Glutamatergic neuron (in vitro differentiated cells): Measurements from ENCODE around the gene IMMT. TPM values are rescaled to one million over a fixed set of nuclear protein-coding genes. Genes with fewer than 3 reads are reported as not detected.

Experiments used
- DNase-seq: peaks from one replicate; pipeline ENCODE4 v3.0.0; 2022
- H3K27ac Mint-ChIP-seq: one replicate; pipeline ENCODE4 v1.8.0; 2020; ENCODE audit warnings: mild to moderate bottlenecking, mixed read lengths, inconsistent platforms; ENCODE audit not compliant: unreplicated experiment
- H3K27me3 Mint-ChIP-seq: one replicate; pipeline ENCODE4 v1.8.0; 2020; ENCODE audit warnings: mild to moderate bottlenecking, moderate library complexity, mixed read lengths, inconsistent platforms; ENCODE audit not compliant: unreplicated experiment
- H3K36me3 Mint-ChIP-seq: one replicate; pipeline ENCODE4 v1.8.0; 2020; ENCODE audit warnings: mild to moderate bottlenecking, mixed read lengths, inconsistent platforms; ENCODE audit not compliant: unreplicated experiment
- H3K4me1 Mint-ChIP-seq: one replicate; pipeline ENCODE4 v1.8.0; 2020; ENCODE audit warnings: mild to moderate bottlenecking, low read depth, mixed read lengths, inconsistent platforms; ENCODE audit not compliant: unreplicated experiment
- H3K4me3 Mint-ChIP-seq: one replicate; pipeline ENCODE4 v1.8.0; 2020; ENCODE audit warnings: mild to moderate bottlenecking, mixed read lengths, inconsistent platforms; ENCODE audit not compliant: unreplicated experiment
- H3K9me3 Mint-ChIP-seq: one replicate; pipeline ENCODE4 v1.8.0; 2020; ENCODE audit warnings: mild to moderate bottlenecking, moderate library complexity, mixed read lengths, inconsistent platforms; ENCODE audit not compliant: unreplicated experiment
- total RNA-seq: library from RNA; stranded (reverse); fragmentation: NEBNext Ultra II Directional; extraction: Animal tissue kit (Norgen Biotek cat#: 25700); gene quantifications from one replicate; pipeline ENCODE4 v1.2.1, GENCODE V29; 2021; ENCODE audit not compliant: unreplicated experiment
- TF ChIP-seq, protein P1 (sequence below): fragments of 200-600 bp; sonication (generic); IDR thresholded peaks from one replicate; pipeline ENCODE4 v1.5.0; 2021; ENCODE audit not compliant: partially characterized antibody, unreplicated experiment

The IMMT gene
- total RNA-seq, 1 donor from 2014 or later, result 124 TPM

DNA sequence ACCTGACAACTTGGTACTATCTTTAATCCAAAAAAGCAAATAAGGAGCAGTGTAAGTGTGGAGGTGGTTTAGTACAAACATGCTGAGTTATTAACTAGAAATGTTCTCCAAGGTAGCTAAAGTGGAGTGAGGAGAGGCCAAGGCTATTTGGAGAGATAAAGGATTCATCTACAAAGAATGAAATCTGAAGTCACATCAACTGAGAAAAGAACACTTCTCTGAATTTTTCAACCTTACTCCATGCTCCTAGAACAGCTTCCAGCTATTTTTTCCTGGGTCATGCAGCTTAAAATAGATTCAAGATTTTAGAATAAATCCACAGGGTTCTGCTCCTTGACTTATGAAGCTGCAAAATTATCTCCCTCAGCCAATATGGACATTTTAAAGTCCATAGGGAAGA lies 18.7 kb downstream of the IMMT start:
- Mint-ChIP-seq H3K9me3 (no peaks in the 10 kb centered on the region), H3K27ac (no peak overlapping the region), H3K4me3 (no peak overlapping the region), H3K36me3 (no peaks in the 10 kb centered on the region), H3K4me1 (no peaks in the 10 kb centered on the region), H3K27me3 (no peaks in the 10 kb centered on the region)
- DNase-seq, result no peak
- TF ChIP-seq, protein P1, sequence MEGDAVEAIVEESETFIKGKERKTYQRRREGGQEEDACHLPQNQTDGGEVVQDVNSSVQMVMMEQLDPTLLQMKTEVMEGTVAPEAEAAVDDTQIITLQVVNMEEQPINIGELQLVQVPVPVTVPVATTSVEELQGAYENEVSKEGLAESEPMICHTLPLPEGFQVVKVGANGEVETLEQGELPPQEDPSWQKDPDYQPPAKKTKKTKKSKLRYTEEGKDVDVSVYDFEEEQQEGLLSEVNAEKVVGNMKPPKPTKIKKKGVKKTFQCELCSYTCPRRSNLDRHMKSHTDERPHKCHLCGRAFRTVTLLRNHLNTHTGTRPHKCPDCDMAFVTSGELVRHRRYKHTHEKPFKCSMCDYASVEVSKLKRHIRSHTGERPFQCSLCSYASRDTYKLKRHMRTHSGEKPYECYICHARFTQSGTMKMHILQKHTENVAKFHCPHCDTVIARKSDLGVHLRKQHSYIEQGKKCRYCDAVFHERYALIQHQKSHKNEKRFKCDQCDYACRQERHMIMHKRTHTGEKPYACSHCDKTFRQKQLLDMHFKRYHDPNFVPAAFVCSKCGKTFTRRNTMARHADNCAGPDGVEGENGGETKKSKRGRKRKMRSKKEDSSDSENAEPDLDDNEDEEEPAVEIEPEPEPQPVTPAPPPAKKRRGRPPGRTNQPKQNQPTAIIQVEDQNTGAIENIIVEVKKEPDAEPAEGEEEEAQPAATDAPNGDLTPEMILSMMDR, result no peak

DNA sequence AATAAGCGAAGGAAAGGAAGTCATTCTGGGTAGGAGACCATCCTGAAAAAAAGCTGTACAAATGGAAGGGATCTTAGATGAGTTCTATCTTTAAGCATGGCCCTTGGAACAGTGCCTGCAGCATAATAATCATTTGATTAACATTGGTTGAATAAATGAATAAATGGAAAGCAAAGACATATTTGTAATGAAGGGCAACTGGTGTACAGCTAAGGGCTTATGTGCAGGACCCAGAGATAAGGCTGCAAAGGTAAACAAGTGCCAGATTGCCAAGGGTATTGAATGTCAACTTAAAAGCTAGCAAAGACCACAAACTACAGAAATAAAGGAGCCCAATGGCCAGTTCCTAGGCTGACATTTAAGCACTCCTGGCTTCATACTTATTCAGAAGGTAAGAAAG lies 19.4 kb downstream of the IMMT start:
- no peak for DNase-seq
- H3K4me3 Mint-ChIP-seq, result no peak overlapping the region
- TF ChIP-seq, protein P1, result no peak
- no peaks in the 10 kb centered on the region for H3K4me1 Mint-ChIP-seq
- H3K9me3 Mint-ChIP-seq, result no peaks in the 10 kb centered on the region
- H3K36me3 Mint-ChIP-seq, result no peaks in the 10 kb centered on the region
- no peak overlapping the region for H3K27ac Mint-ChIP-seq
- no peaks in the 10 kb centered on the region for H3K27me3 Mint-ChIP-seq

DNA sequence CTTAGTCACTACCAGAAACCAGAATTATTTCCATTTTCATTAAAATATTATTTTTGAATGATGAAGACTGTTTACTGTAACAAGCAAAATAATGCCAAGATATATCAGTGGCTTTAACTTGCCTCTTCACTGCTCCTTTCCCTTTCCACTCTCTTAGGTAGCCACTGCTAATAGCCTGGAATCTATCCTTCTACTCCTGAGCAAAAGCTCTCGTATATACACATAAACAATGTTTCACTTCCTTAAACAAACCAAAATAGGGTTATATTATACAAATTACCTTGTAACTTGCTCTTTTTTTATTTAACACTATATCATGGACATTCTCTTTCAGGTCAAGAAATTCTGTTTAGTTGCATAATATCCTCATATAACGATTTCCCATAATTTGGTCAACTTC lies 20.8 kb downstream of the IMMT start:
- TF ChIP-seq, protein P1, result no peak
- H3K4me3 Mint-ChIP-seq, result no peak overlapping the region
- H3K36me3 Mint-ChIP-seq, result no peaks in the 10 kb centered on the region
- no peaks in the 10 kb centered on the region for H3K9me3 Mint-ChIP-seq
- no peak overlapping the region for H3K27ac Mint-ChIP-seq
- DNase-seq, result no peak
- no peaks in the 10 kb centered on the region for H3K27me3 Mint-ChIP-seq
- no peaks in the 10 kb centered on the region for H3K4me1 Mint-ChIP-seq

DNA sequence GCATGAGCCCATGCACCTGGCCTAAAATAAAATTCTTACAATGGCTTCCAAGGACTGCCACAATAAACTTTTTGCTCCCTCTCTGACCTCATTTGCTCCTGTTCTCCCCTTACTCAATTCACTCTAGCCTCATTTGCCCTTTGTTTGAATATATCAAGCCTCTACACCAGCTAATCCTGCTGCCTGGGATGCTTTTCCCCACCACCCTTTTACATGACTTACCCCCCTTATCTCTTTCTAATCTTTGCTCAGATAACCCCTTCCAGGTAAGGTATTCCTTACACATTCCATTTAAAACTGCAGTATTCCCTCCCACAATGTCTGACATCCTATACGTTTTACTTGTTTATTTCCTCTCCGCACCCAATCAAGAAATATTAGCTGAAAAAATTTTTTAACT lies 22.7 kb downstream of the IMMT start:
- Mint-ChIP-seq H3K4me3 (no peak overlapping the region), H3K27me3 (no peaks in the 10 kb centered on the region), H3K4me1 (no peaks in the 10 kb centered on the region), H3K9me3 (no peaks in the 10 kb centered on the region), H3K27ac (peak overlapping the region; percentile 30), H3K36me3 (no peaks in the 10 kb centered on the region)
- TF ChIP-seq, protein P1, result no peak
- DNase-seq, result no peak

DNA sequence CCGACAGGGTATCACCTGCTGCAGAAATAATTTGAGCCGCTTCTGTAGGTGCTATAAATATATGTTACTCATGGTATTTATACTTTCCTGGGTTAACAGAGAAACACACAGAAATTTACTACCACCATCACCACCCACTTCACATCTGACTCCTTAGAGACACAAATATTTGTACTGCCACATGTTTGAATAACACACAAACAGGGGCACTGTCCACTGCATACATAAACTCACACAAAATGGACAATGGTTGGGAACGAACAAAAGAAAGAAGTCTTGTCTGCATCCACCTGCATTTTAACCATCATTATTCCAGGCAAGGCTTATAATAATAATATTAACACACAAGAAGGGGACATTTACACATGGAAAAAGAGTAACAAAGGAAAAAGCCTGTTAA lies 24.0 kb downstream of the IMMT start:
- Mint-ChIP-seq H3K27me3 (no peaks in the 10 kb centered on the region), H3K9me3 (no peaks in the 10 kb centered on the region), H3K36me3 (no peaks in the 10 kb centered on the region), H3K27ac (peak overlapping the region; percentile 20), H3K4me3 (no peak overlapping the region), H3K4me1 (no peaks in the 10 kb centered on the region)
- TF ChIP-seq, protein P1, result no peak
- DNase-seq, result no peak
